Smooth muscle cell (in vitro differentiated cells): ENCODE measurements around the gene GGCT. TPM values are rescaled to one million over a fixed set of nuclear protein-coding genes. Genes with fewer than 3 reads are reported as not detected.

Experiments
- DNase-seq: peaks from one replicate; lab custom pipeline; 2025; ENCODE audit not compliant: unreplicated experiment; lab: John Stamatoyannopoulos, UW
- H2AFZ ChIP-seq: fragments of 200-600 bp; sonication (generic); 2 replicates; pipeline ENCODE4 v1.6.0; 2016; ENCODE audit warnings: antibody characterized with exemption, low read depth, mild to moderate bottlenecking
- H3F3A ChIP-seq: fragments of 200-600 bp; sonication (generic); 2 replicates; pipeline ENCODE4 v1.6.0; 2017; ENCODE audit warnings: antibody characterized with exemption, low read depth
- H3K27ac ChIP-seq: fragments of 200-600 bp; sonication (generic); 2 replicates; pipeline ENCODE4 v1.5.1; 2016; ENCODE audit warnings: low read depth, mild to moderate bottlenecking
- H3K27me3 ChIP-seq: fragments of 200-600 bp; sonication (generic); 2 replicates; pipeline ENCODE4 v1.6.1; 2016; ENCODE audit warnings: low read depth, mild to moderate bottlenecking
- H3K36me3 ChIP-seq: fragments of 200-600 bp; sonication (generic); 2 replicates; pipeline ENCODE4 v1.5.1; 2016; ENCODE audit warnings: low read depth
- H3K4me1 ChIP-seq: fragments of 200-600 bp; sonication (generic); 2 replicates; pipeline ENCODE4 v1.5.1; 2016; ENCODE audit warnings: low read depth
- H3K4me2 ChIP-seq: fragments of 200-600 bp; sonication (generic); 2 replicates; pipeline ENCODE4 v1.6.0; 2016; ENCODE audit warnings: mild to moderate bottlenecking
- H3K4me3 ChIP-seq: fragments of 200-600 bp; sonication (generic); 2 replicates; pipeline ENCODE4 v1.5.1; 2016; ENCODE audit warnings: mild to moderate bottlenecking
- H3K79me2 ChIP-seq: fragments of 200-600 bp; sonication (generic); 2 replicates; pipeline ENCODE4 v1.6.0; 2016; ENCODE audit warnings: low read depth, mild to moderate bottlenecking
- H3K9ac ChIP-seq: fragments of 200-600 bp; sonication (generic); 2 replicates; pipeline ENCODE4 v1.6.0; 2016; ENCODE audit warnings: low read depth
- H3K9me3 ChIP-seq: fragments of 200-600 bp; sonication (generic); replicated peaks from 2 replicates; pipeline ENCODE4 v1.5.1; 2016; ENCODE audit warnings: low read depth
- H4K20me1 ChIP-seq: fragments of 200-600 bp; sonication (generic); 2 replicates; pipeline ENCODE4 v1.6.0; 2016; ENCODE audit warnings: low read depth
- WGBS: methylation state at CpG from one replicate; pipeline ENCODE4 v1.1.7; 2016; ENCODE audit warnings: low lambda C conversion rate; 5-methylcytosine and 5-hydroxymethylcytosine counted together
- polyA plus RNA-seq: library from polyadenylated mRNA; unstranded; fragments of >200 nt; fragmentation: Nextera tagmentation; extraction: Ambion mirVana; gene quantifications from 2 replicates; pipeline ENCODE4 v1.2.1, GENCODE V29; 2016
- total RNA-seq: library from RNA; depleted of rRNA; stranded (reverse); fragments of >200 nt; gene quantifications from 2 replicates; pipeline ENCODE4 v1.2.3, GENCODE V29; 2014
- TF ChIP-seq, protein P1 (sequence below): fragments of 200-600 bp; sonication (generic); IDR thresholded peaks from 2 replicates; pipeline ENCODE4 v1.5.1; 2017; ENCODE audit warnings: borderline replicate concordance, mild to moderate bottlenecking, antibody characterized with exemption; ENCODE audit not compliant: insufficient read depth, poor library complexity, severe bottlenecking

Gene GGCT
- total and polyA plus RNA-seq, 2 experiments from 2014 or later: 36.9 to 53.1 TPM

DNA sequence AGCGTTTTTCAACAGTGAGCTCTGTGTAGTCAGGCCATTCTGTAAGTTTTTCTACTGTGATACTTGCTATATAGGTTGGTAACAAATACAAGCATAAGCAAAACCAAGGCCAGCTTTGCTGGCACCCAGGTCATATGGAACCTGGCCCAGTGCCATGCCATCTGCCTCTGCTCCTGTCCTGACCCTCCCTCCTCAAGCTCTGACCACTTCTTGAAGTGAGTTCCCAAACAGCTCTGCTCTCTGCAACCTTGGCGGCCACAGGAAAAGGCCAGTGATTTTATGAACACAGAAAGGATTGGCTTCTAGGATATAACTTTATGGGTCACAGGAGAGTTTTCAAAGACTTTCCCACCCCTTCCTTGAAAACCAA, 38.8 kb downstream of the GGCT start:
- Histone ChIP-seq H3K4me2 (peak overlapping the region; percentile 53), H4K20me1 (no peaks in the 10 kb centered on the region), H3K79me2 (peaks cover 31% of the 10 kb centered on the region), H3K4me1 (peaks cover 15% of the 10 kb centered on the region), H2AFZ (no peak overlapping the region), H3K4me3 (no peak overlapping the region), H3K9me3 (no peaks in the 10 kb centered on the region), H3K27me3 (no peaks in the 10 kb centered on the region), H3K36me3 (no peaks in the 10 kb centered on the region), H3F3A (peaks cover 32% of the 10 kb centered on the region), H3K9ac (no peak overlapping the region), H3K27ac (peak overlapping the region; percentile 56)
- TF ChIP-seq, protein P1, sequence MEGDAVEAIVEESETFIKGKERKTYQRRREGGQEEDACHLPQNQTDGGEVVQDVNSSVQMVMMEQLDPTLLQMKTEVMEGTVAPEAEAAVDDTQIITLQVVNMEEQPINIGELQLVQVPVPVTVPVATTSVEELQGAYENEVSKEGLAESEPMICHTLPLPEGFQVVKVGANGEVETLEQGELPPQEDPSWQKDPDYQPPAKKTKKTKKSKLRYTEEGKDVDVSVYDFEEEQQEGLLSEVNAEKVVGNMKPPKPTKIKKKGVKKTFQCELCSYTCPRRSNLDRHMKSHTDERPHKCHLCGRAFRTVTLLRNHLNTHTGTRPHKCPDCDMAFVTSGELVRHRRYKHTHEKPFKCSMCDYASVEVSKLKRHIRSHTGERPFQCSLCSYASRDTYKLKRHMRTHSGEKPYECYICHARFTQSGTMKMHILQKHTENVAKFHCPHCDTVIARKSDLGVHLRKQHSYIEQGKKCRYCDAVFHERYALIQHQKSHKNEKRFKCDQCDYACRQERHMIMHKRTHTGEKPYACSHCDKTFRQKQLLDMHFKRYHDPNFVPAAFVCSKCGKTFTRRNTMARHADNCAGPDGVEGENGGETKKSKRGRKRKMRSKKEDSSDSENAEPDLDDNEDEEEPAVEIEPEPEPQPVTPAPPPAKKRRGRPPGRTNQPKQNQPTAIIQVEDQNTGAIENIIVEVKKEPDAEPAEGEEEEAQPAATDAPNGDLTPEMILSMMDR: no peak
- 54% methylated on average over 2 of the region's 2 CpGs for WGBS
- no peak for DNase-seq

DNA sequence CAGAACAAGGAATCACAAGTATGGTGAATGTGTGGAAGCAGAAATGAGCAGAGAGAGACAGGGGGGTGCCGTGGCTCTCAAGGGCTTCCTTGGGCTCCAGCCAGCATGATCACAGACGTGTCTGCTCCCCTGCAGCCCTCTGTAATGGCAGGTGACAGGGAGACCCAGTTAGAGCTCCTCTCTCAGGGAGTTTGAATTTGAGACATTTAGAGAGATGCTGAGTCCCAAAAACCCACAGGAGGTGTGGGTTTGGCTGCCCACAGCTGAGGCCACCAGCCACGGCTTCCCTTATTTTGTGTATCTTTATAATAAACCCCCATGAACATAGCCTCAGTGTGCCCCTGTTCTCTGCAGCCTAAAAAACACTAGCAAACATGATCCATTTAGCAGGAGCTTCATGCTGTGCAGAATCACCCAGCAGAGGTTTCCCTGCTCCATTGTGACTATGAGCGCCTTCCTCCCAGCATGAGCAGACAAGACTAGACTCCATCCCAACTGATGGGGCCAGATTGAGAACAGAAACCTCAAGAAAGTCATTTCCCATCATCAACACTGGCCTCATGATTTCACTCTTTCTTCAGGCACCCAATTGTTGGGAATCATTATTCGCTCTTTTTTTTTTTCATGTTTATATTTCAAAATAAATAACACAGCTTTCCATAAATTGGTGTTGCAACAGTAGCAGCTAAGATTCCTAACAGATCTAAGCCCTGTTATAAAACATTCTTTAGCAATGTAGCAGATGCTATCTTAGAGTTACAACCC, 39.4 kb downstream of the GGCT start:
- Histone ChIP-seq H3K4me2 (peak overlapping the region; percentile 53), H3K9ac (no peak overlapping the region), H3K4me1 (peaks cover 17% of the 10 kb centered on the region), H3K27me3 (no peaks in the 10 kb centered on the region), H3K79me2 (peaks cover 31% of the 10 kb centered on the region), H3K36me3 (no peaks in the 10 kb centered on the region), H4K20me1 (no peaks in the 10 kb centered on the region), H2AFZ (no peak overlapping the region), H3K27ac (peak overlapping the region; percentile 56), H3F3A (peaks cover 28% of the 10 kb centered on the region), H3K9me3 (no peaks in the 10 kb centered on the region), H3K4me3 (no peak overlapping the region)
- DNase-seq: no peak
- 95% methylated on average over 5 of the region's 5 CpGs for WGBS
- TF ChIP-seq, protein P1: no peak

DNA sequence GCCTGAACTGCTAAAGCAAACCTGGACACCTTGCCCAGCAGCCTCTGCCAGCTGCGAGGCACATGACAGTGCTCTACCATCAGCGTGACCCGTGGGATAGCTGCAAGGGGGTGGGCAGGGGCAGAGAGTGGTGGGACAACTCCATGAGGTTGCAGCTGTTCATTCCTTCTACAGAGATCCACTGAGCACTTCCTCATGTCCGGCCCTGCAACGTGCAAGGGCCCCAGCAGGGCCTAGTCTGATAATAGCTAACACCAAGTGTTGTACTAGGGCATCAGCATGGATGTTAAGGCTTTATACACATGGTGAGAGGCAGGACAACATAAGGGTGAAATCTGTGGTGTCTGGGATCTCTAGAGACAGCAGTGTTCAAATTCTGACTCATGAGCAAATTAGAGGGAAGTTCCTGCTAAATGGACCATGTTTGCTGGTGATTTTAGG, 40.4 kb downstream of the GGCT start:
- H3K36me3 ChIP-seq: no peaks in the 10 kb centered on the region
- 62% methylated on average over 5 of the region's 5 CpGs for WGBS
- no peak overlapping the region for H3K4me3 ChIP-seq
- H3K4me1 ChIP-seq: peaks cover 18% of the 10 kb centered on the region
- H3F3A ChIP-seq: peaks cover 28% of the 10 kb centered on the region
- H3K4me2 ChIP-seq: no peak overlapping the region
- peaks cover 31% of the 10 kb centered on the region for H3K79me2 ChIP-seq
- peak overlapping the region; percentile 9 for H3K27ac ChIP-seq
- TF ChIP-seq, protein P1: no peak
- no peaks in the 10 kb centered on the region for H3K27me3 ChIP-seq
- no peaks in the 10 kb centered on the region for H4K20me1 ChIP-seq
- no peak overlapping the region for H2AFZ ChIP-seq
- H3K9me3 ChIP-seq: no peaks in the 10 kb centered on the region
- H3K9ac ChIP-seq: no peak overlapping the region
- no peak for DNase-seq
